GM23338 (cell line): ENCODE measurements around the gene FAM156B. TPM values are rescaled to one million over a fixed set of nuclear protein-coding genes. Genes with fewer than 3 reads are reported as not detected.
"Not testable (repeated sequence)": the region's sequence is repeated elsewhere in the genome, so short reads cannot be mapped to it uniquely, and the experiment has no call there.

ENCODE experiments used
- ATAC-seq: fragments of 200-7000 bp; cut with Tn5 transposase; 3 replicates; pipeline ENCODE4 v1.9.1; 2020
- DNase-seq: peaks from one replicate; pipeline ENCODE4 v3.0.0-alpha.2; 2015; ENCODE audit warnings: low spot score
- H2AFZ ChIP-seq: fragments of 200-600 bp; sonication (generic); 2 replicates; pipeline ENCODE4 v1.8.0; 2016; ENCODE audit warnings: antibody characterized with exemption, mild to moderate bottlenecking, moderate library complexity
- H3F3A ChIP-seq: fragments of 200-600 bp; sonication (generic); replicated peaks from 2 replicates; pipeline ENCODE4 v1.8.0; 2017; ENCODE audit warnings: antibody characterized with exemption, mixed run types, low read depth
- H3K27ac ChIP-seq: fragments of 200-600 bp; sonication (generic); 2 replicates; pipeline ENCODE4 v1.6.1; 2016; ENCODE audit warnings: low read depth
- H3K27me3 ChIP-seq: fragments of 200-600 bp; sonication (generic); 2 replicates; pipeline ENCODE4 v1.8.0; 2016; ENCODE audit warnings: mild to moderate bottlenecking, mixed run types, moderate library complexity; ENCODE audit not compliant: insufficient read depth
- H3K36me3 ChIP-seq: fragments of 200-600 bp; sonication (generic); 2 replicates; pipeline ENCODE4 v1.8.0; 2016; ENCODE audit warnings: mild to moderate bottlenecking; ENCODE audit not compliant: insufficient read depth
- H3K4me1 ChIP-seq: fragments of 200-600 bp; sonication (generic); 2 replicates; pipeline ENCODE4 v1.8.0; 2016; ENCODE audit warnings: mild to moderate bottlenecking, moderate library complexity; ENCODE audit not compliant: insufficient read depth
- H3K4me2 ChIP-seq: fragments of 200-600 bp; sonication (generic); 2 replicates; pipeline ENCODE4 v1.7.1; 2017; ENCODE audit warnings: mixed run types
- H3K4me3 ChIP-seq: fragments of 200-600 bp; sonication (generic); 2 replicates; pipeline ENCODE4 v1.6.1; 2016; ENCODE audit warnings: mixed run types
- H3K79me2 ChIP-seq: fragments of 200-600 bp; sonication (generic); replicated peaks from 2 replicates; pipeline ENCODE4 v1.8.0; 2017; ENCODE audit warnings: mild to moderate bottlenecking; ENCODE audit not compliant: insufficient read depth
- H3K9me2 ChIP-seq: fragments of 200-600 bp; sonication (generic); 2 replicates; pipeline ENCODE4 v1.8.0; 2017; ENCODE audit not compliant: insufficient read depth
- H4K20me1 ChIP-seq: fragments of 200-600 bp; sonication (generic); replicated peaks from 2 replicates; pipeline ENCODE4 v1.8.0; 2017; ENCODE audit warnings: mild to moderate bottlenecking; ENCODE audit not compliant: insufficient read depth
- H3K27ac Mint-ChIP-seq: 2 replicates; pipeline ENCODE4 v1.8.0; 2020; ENCODE audit warnings: inconsistent platforms, mild to moderate bottlenecking, moderate library complexity, mixed read lengths
- H3K27me3 Mint-ChIP-seq: 3 replicates; pipeline ENCODE4 v1.8.0; 2022; ENCODE audit warnings: low read depth, mild to moderate bottlenecking, moderate library complexity, mixed read lengths, inconsistent platforms; ENCODE audit not compliant: insufficient read depth, poor library complexity
- H3K36me3 Mint-ChIP-seq: 3 replicates; pipeline ENCODE4 v1.8.0; 2021; ENCODE audit warnings: low read depth, mild to moderate bottlenecking, inconsistent platforms, moderate library complexity, mixed read lengths
- H3K4me1 Mint-ChIP-seq: 3 replicates; pipeline ENCODE4 v1.8.0; 2020; ENCODE audit warnings: mild to moderate bottlenecking, inconsistent platforms, mixed read lengths
- H3K4me3 Mint-ChIP-seq: 3 replicates; pipeline ENCODE4 v1.8.0; 2021; ENCODE audit warnings: moderate library complexity, mild to moderate bottlenecking, inconsistent platforms, mixed read lengths
- H3K9me3 Mint-ChIP-seq: 3 replicates; pipeline ENCODE4 v1.8.0; 2020; ENCODE audit warnings: moderate library complexity, mild to moderate bottlenecking, inconsistent platforms, mixed read lengths
- POLR2AphosphoS5 ChIP-seq: IDR thresholded peaks from 2 replicates; pipeline ENCODE4 v1.6.1; 2016; ENCODE audit warnings: antibody characterized with exemption, low read depth
- polyA plus RNA-seq: library from polyadenylated mRNA; unstranded; fragments of >200 nt; fragmentation: Nextera tagmentation; extraction: Ambion mirVana; gene quantifications from 2 replicates; pipeline ENCODE4 v1.2.1, GENCODE V29; 2016
- total RNA-seq: library from RNA; depleted of rRNA; stranded (reverse); fragments of >200 nt; shearing (Covaris generic); gene quantifications from 2 replicates; pipeline ENCODE4 v1.2.3, GENCODE V29; 2014

FAM156B gene
- total and polyA plus RNA-seq, 2 experiments from 2014 or later = 11.1 to 19.1 TPM

- H3K36me3 Mint-ChIP-seq, H3K4me1 ChIP-seq, H3K9me3 Mint-ChIP-seq, H4K20me1 ChIP-seq, H3K79me2 ChIP-seq, H3K9me2 ChIP-seq, H3K27ac Mint-ChIP-seq, H2AFZ ChIP-seq, DNase-seq, ATAC-seq, H3K27me3 ChIP-seq, H3K36me3 ChIP-seq, H3F3A ChIP-seq, H3K4me3 ChIP-seq, H3K4me2 ChIP-seq, H3K27ac ChIP-seq, H3K27me3 Mint-ChIP-seq, H3K4me3 Mint-ChIP-seq, H3K4me1 Mint-ChIP-seq: not testable (repeated sequence)
These were observed 16.6 kb downstream of the FAM156B start for GRCh38 chrX:52913681-52914080.

GRCh38 chrX:52914704-52915103 lies 17.6 kb downstream of the FAM156B start:
- not testable (repeated sequence) for ATAC-seq, H3K36me3 Mint-ChIP-seq, H3K4me3 ChIP-seq, H3K9me3 Mint-ChIP-seq, H4K20me1 ChIP-seq, H3K4me1 Mint-ChIP-seq, H3K36me3 ChIP-seq, H3K79me2 ChIP-seq, H2AFZ ChIP-seq, H3K27me3 ChIP-seq, H3K27ac ChIP-seq, H3K4me3 Mint-ChIP-seq, H3K4me1 ChIP-seq, H3K27ac Mint-ChIP-seq, DNase-seq, H3K27me3 Mint-ChIP-seq, H3K4me2 ChIP-seq, H3K9me2 ChIP-seq, H3F3A ChIP-seq

GRCh38 chrX:52923781-52924241 lies 26.7 kb downstream of the FAM156B start:
- Histone ChIP-seq H3K27ac (no peak overlapping the region), H3K4me2 (no peak overlapping the region), H3K27me3 (no peaks in the 10 kb centered on the region), H3K36me3 (no peaks in the 10 kb centered on the region), H3K4me1 (no peaks in the 10 kb centered on the region), H4K20me1 (no peaks in the 10 kb centered on the region), H2AFZ (no peak overlapping the region), H3K9me2 (no peaks in the 10 kb centered on the region), H3K4me3 (no peak overlapping the region), H3K79me2 (no peaks in the 10 kb centered on the region), H3F3A (no peaks in the 10 kb centered on the region)
- H3K4me3 Mint-ChIP-seq = no peak overlapping the region
- H3K4me1 Mint-ChIP-seq = peaks cover 16% of the 10 kb centered on the region; the same call in 2 of the 3 replicates
- no peak for ATAC-seq
- TF ChIP-seq POLR2AphosphoS5 = no peak
- DNase-seq = no peak
- H3K9me3 Mint-ChIP-seq = no peaks in the 10 kb centered on the region
- H3K27ac Mint-ChIP-seq = peak overlapping the region; percentile 77; the same call in 1 of the 2 replicates
- H3K36me3 Mint-ChIP-seq = no peaks in the 10 kb centered on the region
- H3K27me3 Mint-ChIP-seq = peaks cover 10% of the 10 kb centered on the region

- not testable (repeated sequence) for H3K27ac Mint-ChIP-seq, H3K9me2 ChIP-seq, DNase-seq, H3K27me3 ChIP-seq, H3K27ac ChIP-seq, H3K36me3 ChIP-seq, H3K79me2 ChIP-seq, H3K36me3 Mint-ChIP-seq, ATAC-seq, H3K4me3 ChIP-seq, H4K20me1 ChIP-seq, H2AFZ ChIP-seq, H3K27me3 Mint-ChIP-seq, H3K4me2 ChIP-seq, H3K4me3 Mint-ChIP-seq, H3K4me1 ChIP-seq, H3K9me3 Mint-ChIP-seq, H3F3A ChIP-seq
- H3K4me1 Mint-ChIP-seq = peaks cover 10% of the 10 kb centered on the region; the same call in 2 of the 3 replicates
These were observed 33.1 kb downstream of the FAM156B start for GRCh38 chrX:52930214-52930613.
